AG04450 (cell line): Measurements from ENCODE around the gene RPS13. TPM values are rescaled to one million over a fixed set of nuclear protein-coding genes. Genes with fewer than 3 reads are reported as not detected.
A peak's percentile ranks its signal among the peaks of the same experiment; 100 is the strongest.
"Not testable (repeated sequence)": the region's sequence is repeated elsewhere in the genome, so short reads cannot be mapped to it uniquely, and the experiment has no call there.

Experiments used
- CTCF ChIA-PET: fragments of 300-600, 350-600 bp; formaldehyde crosslinking; extraction: SDS; loops from one replicate; lab custom pipeline; 2022; ENCODE audit warnings: antibody characterized with exemption, inconsistent platforms; lab: Charles Lee
- POLR2A ChIA-PET: fragments of 350-600 bp; formaldehyde crosslinking; extraction: SDS; loops from one replicate; lab custom pipeline; 2021; ENCODE audit warnings: antibody characterized with exemption, inconsistent platforms; lab: Yijun Ruan, JAX
- DNase-seq: peaks from one replicate; pipeline ENCODE4 v3.0.0-alpha.2; 2011; ENCODE audit warnings: low read depth, low spot score
- H3K27ac ChIP-seq: one replicate; pipeline ENCODE4 v1.5.1; 2012; ENCODE audit warnings: low read depth, low read length, control low read depth
- H3K27me3 ChIP-seq: one replicate; pipeline ENCODE4 v1.6.0; 2012; ENCODE audit warnings: low read length; ENCODE audit not compliant: control insufficient read depth, insufficient read depth
- H3K4me3 ChIP-seq: 2 replicates; pipeline ENCODE4 v1.5.1; 2011; ENCODE audit warnings: mild to moderate bottlenecking, low read depth, low read length, control low read depth
- H3K9me3 ChIP-seq: 2 replicates; pipeline ENCODE4 v1.5.1; 2012; ENCODE audit warnings: low read length; ENCODE audit not compliant: control insufficient read depth, insufficient read depth
- CTCF ChIP-seq: IDR thresholded peaks from 2 replicates; pipeline ENCODE4 v1.5.1; 2011; ENCODE audit warnings: low read depth, low read length, control low read depth, inconsistent platforms
- polyA plus RNA-seq: library from polyadenylated mRNA; depleted of rRNA; stranded (reverse); fragments of >200 nt; gene quantifications from 2 replicates; pipeline ENCODE4 v1.2.3, GENCODE V29; 2011

Gene RPS13
- polyA plus RNA-seq, 1 experiment: 919 TPM

GRCh38 chr11:17102462-17102861, 25.0 kb upstream of the RPS13 start:
- no peak for DNase-seq
- H3K27me3 ChIP-seq: no peaks in the 10 kb centered on the region
- H3K27ac ChIP-seq: no peak overlapping the region
- no peaks in the 10 kb centered on the region for H3K9me3 ChIP-seq
- no peak overlapping the region for H3K4me3 ChIP-seq
- ChIA-PET POLR2A (no interaction called here), CTCF (interaction anchor here (0.9 kb wide), 1 partner anchor 8 kb away, joined by 4 read pairs; no protein-coding TSS in a partner anchor)
- no peak for TF ChIP-seq CTCF

- no peaks in the 10 kb centered on the region for H3K27me3 ChIP-seq
- no peaks in the 10 kb centered on the region for H3K9me3 ChIP-seq
- ChIA-PET CTCF (no interaction called here), POLR2A (no interaction called here)
- TF ChIP-seq CTCF: no peak
- no peak overlapping the region for H3K27ac ChIP-seq
- DNase-seq: no peak
- no peak overlapping the region for H3K4me3 ChIP-seq
Measured at GRCh38 chr11:17098658-17099057, 21.2 kb upstream of the RPS13 start.

- no peaks in the 10 kb centered on the region for H3K27me3 ChIP-seq
- ChIA-PET CTCF (no interaction called here), POLR2A (interaction anchor here (0.7 kb wide), 1 partner anchor 147 kb away, joined by 3 read pairs; no protein-coding TSS in a partner anchor)
- no peak for DNase-seq
- no peak for TF ChIP-seq CTCF
- H3K9me3 ChIP-seq: no peaks in the 10 kb centered on the region
- H3K4me3 ChIP-seq: no peak overlapping the region
- H3K27ac ChIP-seq: no peak overlapping the region
Measured at GRCh38 chr11:17098038-17098437, 20.6 kb upstream of the RPS13 start.

- H3K27ac ChIP-seq, H3K9me3 ChIP-seq, H3K27me3 ChIP-seq, DNase-seq, POLR2A ChIA-PET, CTCF ChIA-PET, H3K4me3 ChIP-seq: not testable (repeated sequence)
Measured at GRCh38 chr11:17085976-17086375, 8.5 kb upstream of the RPS13 start.

GRCh38 chr11:17077240-17077519, 287 bp downstream of the RPS13 start:
- no peak for DNase-seq
- POLR2A ChIA-PET: interaction anchor here (0.5 to 1.9 kb wide), 11 partner anchors 10 to 1245 kb away, joined by 3 to 31 read pairs (median 6); partner anchors contain the start of genes HPS5, NUCB2 and PIK3C2A
- TF ChIP-seq CTCF: no peak
- H3K4me3 ChIP-seq: peak overlapping the region; percentile 99
- peaks cover 3% of the 10 kb centered on the region; the same call in 1 of the 2 replicates for H3K9me3 ChIP-seq
- CTCF ChIA-PET: no interaction called here
- H3K27ac ChIP-seq: peak overlapping the region; percentile 86
- H3K27me3 ChIP-seq: no peaks in the 10 kb centered on the region
